ENCODE results near the gene YIPF3. TPM values are rescaled to one million over a fixed set of nuclear protein-coding genes. Genes with fewer than 3 reads are reported as not detected.
"Not testable (repeated sequence)": the region's sequence is repeated elsewhere in the genome, so short reads cannot be mapped to it uniquely, and the experiment has no call there.

YIPF3 gene
- 100 to 1,000 TPM in 1 of 4 donors, 10 to 100 TPM in 3; 67.9 to 109 (median 91.3) TPM for total RNA-seq

GRCh38 chr6:43516697-43517504 lies at the start of gene YIPF3, which contains the start of gene POLR1C:
YIPF3 (minus strand) TSS chr6:43516926; CDS start chr6:43516807, 119 bp downstream.
POLR1C (plus strand) TSS chr6:43517089; CDS start chr6:43517110, 21 bp downstream.
- DNase-seq (ENCODE audit: low spot score) = peak; percentile 90
- TF ChIP-seq, protein P1, sequence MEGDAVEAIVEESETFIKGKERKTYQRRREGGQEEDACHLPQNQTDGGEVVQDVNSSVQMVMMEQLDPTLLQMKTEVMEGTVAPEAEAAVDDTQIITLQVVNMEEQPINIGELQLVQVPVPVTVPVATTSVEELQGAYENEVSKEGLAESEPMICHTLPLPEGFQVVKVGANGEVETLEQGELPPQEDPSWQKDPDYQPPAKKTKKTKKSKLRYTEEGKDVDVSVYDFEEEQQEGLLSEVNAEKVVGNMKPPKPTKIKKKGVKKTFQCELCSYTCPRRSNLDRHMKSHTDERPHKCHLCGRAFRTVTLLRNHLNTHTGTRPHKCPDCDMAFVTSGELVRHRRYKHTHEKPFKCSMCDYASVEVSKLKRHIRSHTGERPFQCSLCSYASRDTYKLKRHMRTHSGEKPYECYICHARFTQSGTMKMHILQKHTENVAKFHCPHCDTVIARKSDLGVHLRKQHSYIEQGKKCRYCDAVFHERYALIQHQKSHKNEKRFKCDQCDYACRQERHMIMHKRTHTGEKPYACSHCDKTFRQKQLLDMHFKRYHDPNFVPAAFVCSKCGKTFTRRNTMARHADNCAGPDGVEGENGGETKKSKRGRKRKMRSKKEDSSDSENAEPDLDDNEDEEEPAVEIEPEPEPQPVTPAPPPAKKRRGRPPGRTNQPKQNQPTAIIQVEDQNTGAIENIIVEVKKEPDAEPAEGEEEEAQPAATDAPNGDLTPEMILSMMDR (IDR thresholded peaks at IDR 0.05) = no peak
- ATAC-seq (ENCODE audit: low FRiP score) = peak; percentile 90

DNA sequence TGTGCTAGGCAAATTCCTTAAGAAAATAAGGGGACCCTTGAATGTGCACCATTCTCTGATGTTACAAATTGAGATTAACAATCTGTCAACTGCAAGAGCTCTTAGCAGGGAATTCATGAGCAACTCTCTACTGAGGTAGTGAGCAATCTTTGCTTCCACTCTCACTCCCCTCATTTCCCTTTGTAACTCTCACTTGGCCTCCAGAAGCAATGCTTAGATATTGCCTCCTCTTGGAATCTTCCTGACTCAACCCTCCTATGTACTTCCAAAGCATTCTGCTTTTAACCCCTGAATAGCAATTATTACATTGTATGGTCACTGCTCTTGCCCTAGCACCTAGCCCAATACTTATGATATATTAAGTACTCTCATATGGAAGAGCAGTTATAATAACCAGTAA lies 42.6 kb upstream of the YIPF3 start:
- DNase-seq (ENCODE audit: low spot score) (no peak), ATAC-seq (ENCODE audit: low FRiP score) (no peak)
- TF ChIP-seq, protein P1 (IDR thresholded peaks at IDR 0.05) = no peak

DNA sequence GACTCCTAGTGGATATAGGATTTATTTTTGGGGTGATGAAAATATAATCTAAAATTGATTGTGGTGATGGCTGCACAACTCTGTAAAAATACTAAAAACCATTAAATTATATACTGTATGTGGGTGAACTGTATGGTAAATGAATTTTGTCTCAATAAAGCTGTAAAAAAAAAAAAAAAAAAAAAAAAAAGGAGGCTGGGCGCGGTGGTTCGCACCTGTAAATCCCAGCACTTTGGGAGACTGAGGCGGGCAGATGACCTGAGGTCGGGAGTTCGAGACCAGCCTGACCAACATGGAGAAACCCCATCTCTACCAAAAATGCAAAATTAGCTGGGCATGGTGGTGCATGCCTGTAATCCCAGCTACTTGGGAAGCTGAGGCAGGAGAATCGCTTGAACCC lies 40.9 kb upstream of the YIPF3 start:
- ATAC-seq (ENCODE audit: low FRiP score) = not testable (repeated sequence)

DNA sequence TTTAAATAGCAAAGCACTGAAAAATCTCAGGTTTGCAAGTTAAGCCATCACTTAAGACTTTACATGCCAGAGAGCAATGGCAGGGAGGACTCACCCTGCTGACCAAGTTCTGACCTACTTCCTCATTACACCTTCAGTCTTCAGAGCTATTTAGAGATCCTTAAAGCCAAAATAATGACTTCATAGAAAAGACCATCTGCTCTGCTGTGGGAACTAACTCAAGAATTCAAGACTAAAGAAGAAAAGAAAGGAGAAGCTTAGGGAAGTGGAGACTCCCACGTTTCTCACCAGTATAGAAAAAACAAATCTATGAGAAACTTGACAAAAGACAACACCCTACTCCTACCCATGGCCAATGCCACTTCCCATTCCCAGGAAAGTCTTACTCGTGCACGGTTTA lies 30.5 kb upstream of the YIPF3 start:
- DNase-seq (ENCODE audit: low spot score) (no peak), ATAC-seq (ENCODE audit: low FRiP score) (no peak)
- TF ChIP-seq, protein P1 (IDR thresholded peaks at IDR 0.05) = no peak

More for the DNA sequence above, 40.9 kb upstream of the YIPF3 start:
- not testable (repeated sequence) for DNase-seq (ENCODE audit: low spot score)

- ATAC-seq (ENCODE audit: low FRiP score) = no peak
- TF ChIP-seq, protein P1 (IDR thresholded peaks at IDR 0.05) = no peak
- no peak for DNase-seq (ENCODE audit: low spot score)
Observed at GRCh38 chr6:43544461-43544860, 27.7 kb upstream of the YIPF3 start.

DNA sequence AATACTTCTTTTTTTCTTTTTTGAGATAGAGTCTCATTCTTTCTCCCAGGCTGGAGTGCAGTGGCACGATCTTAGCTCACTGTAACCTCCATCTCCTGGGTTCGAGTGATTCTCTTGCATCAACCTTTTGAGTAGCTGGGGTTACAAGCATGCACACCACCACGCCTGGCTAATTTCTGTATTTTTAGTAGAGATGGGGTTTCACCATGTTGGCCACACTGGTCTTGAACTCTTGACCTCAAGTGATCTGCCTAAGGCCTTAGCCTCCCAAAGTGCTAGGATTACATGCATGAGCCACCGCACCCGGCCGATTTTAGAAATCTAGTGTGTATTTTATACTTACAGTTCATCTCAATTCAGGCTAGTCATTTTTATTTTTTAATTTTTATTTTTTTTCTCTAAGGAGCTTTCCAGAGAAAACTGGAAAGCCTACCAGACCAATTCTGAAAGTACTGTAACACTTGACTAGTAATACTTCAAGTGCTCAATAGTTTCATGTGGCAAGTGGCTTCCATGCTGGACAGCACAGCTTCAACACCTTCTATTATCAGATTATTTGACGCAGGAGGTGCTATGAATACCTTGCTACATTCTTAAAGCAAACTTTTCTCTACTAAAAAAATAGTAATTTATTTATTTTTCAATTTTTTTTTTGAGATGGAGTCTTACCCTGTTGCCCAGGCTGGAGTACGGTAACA lies 25.2 kb upstream of the YIPF3 start:
- ATAC-seq (ENCODE audit: low FRiP score) (no peak), DNase-seq (ENCODE audit: low spot score) (no peak)
- TF ChIP-seq, protein P1 (IDR thresholded peaks at IDR 0.05) = no peak

GRCh38 chr6:43540507-43540906 lies 23.8 kb upstream of the YIPF3 start:
- TF ChIP-seq, protein P1 (IDR thresholded peaks at IDR 0.05) = no peak
- DNase-seq (ENCODE audit: low spot score) (no peak), ATAC-seq (ENCODE audit: low FRiP score) (no peak)

GRCh38 chr6:43539409-43539808 lies 22.7 kb upstream of the YIPF3 start:
- ATAC-seq (ENCODE audit: low FRiP score); DNase-seq (ENCODE audit: low spot score): not testable (repeated sequence)

GRCh38 chr6:43538986-43539385 lies 22.3 kb upstream of the YIPF3 start:
- ATAC-seq (ENCODE audit: low FRiP score); DNase-seq (ENCODE audit: low spot score): not testable (repeated sequence)
